GM12878 (cell line): Measurements from ENCODE around the gene SLC2A2. TPM values are rescaled to one million over a fixed set of nuclear protein-coding genes. Genes with fewer than 3 reads are reported as not detected.

Experiments
- ATAC-seq: fragments of 200-7000 bp; cut with Tn5 transposase; 3 replicates; pipeline ENCODE4 v1.9.1; 2020; ENCODE audit warnings: mild to moderate bottlenecking, moderate library complexity
- BruUV-seq: library from RNA; stranded (reverse); fragments of 400-500 nt; replicated peaks from 2 replicates; lab custom pipeline; 2021; lab: Mats Ljungman, UMichigan
- CTCF ChIA-PET: fragments of 300-600 bp; sonication (Branson Sonifier 250); formaldehyde crosslinking; extraction: SDS; loops from one replicate; lab custom pipeline; 2021; ENCODE audit warnings: inconsistent platforms; lab: Yijun Ruan, JAX
- POLR2A ChIA-PET: fragments of 350-600 bp; formaldehyde crosslinking; extraction: SDS; loops from one replicate; lab custom pipeline; 2021; ENCODE audit warnings: inconsistent platforms; lab: Charles Lee
- RAD21 ChIA-PET: fragments of 300-600 bp; sonication (Branson Sonifier 250); formaldehyde crosslinking; loops from one replicate; lab custom pipeline; 2023; ENCODE audit warnings: antibody characterized with exemption; ENCODE audit not compliant: unreplicated experiment; lab: Charles Lee
- SMC1A ChIA-PET: fragments of 300-600 bp; sonication (Branson Sonifier 250); formaldehyde crosslinking; loops from one replicate; lab custom pipeline; 2023; ENCODE audit not compliant: unreplicated experiment, uncharacterized antibody; lab: Charles Lee
- DNase-seq: peaks from one replicate; pipeline ENCODE4 v3.0.0-alpha.2; 2011; ENCODE audit warnings: low read depth, low spot score
- FAIRE-seq: peaks from 3 replicates; lab custom pipeline; 2011; peaks lifted over from hg19 to GRCh38; lab: Jason Lieb, UNC
- H2AFZ ChIP-seq: 2 replicates; pipeline ENCODE4 v1.6.0; 2011; ENCODE audit warnings: low read depth, low read length, control low read depth; ENCODE audit not compliant: control insufficient read depth
- H3K27ac ChIP-seq: 2 replicates; pipeline ENCODE4 v1.5.1; 2011; ENCODE audit warnings: control low read depth; ENCODE audit not compliant: control insufficient read depth, insufficient read depth
- H3K27me3 ChIP-seq, 2 experiments: replicated peaks in 1 of 2; 2 replicates each; pipeline versions ENCODE4 v1.6.0 to v1.6.1; 2011; ENCODE audit warnings: low read length in 1 of 2; ENCODE audit not compliant: control insufficient read depth in 2 of 2, insufficient read depth in 2 of 2
- H3K36me3 ChIP-seq, 2 experiments: 2 replicates each; pipeline ENCODE4 v1.5.1; 2011; ENCODE audit warnings: low read length in 1 of 2; ENCODE audit not compliant: control insufficient read depth in 2 of 2, insufficient read depth in 2 of 2
- H3K4me1 ChIP-seq: 2 replicates; pipeline ENCODE4 v1.6.1; 2011; ENCODE audit warnings: mild to moderate bottlenecking, low read length, moderate library complexity, mixed read lengths; ENCODE audit not compliant: control insufficient read depth, insufficient read depth
- H3K4me2 ChIP-seq: 2 replicates; pipeline ENCODE4 v1.6.0; 2011; ENCODE audit warnings: control low read depth; ENCODE audit not compliant: control insufficient read depth, insufficient read depth
- H3K4me3 ChIP-seq: fragments of 200-600 bp; sonication (generic); 2 replicates; pipeline ENCODE4 v1.5.1; 2016
- H3K79me2 ChIP-seq: 2 replicates; pipeline ENCODE4 v1.6.0; 2011; ENCODE audit warnings: low read length; ENCODE audit not compliant: control insufficient read depth, insufficient read depth
- H3K9ac ChIP-seq: 2 replicates; pipeline ENCODE4 v1.8.0; 2011; ENCODE audit warnings: low read length, control low read depth, mixed read lengths; ENCODE audit not compliant: control insufficient read depth, insufficient read depth
- H3K9me3 ChIP-seq: replicated peaks from 3 replicates; pipeline ENCODE4 v1.5.1; 2011; ENCODE audit warnings: mild to moderate bottlenecking, low read length; ENCODE audit not compliant: control insufficient read depth, insufficient read depth
- H4K20me1 ChIP-seq: 2 replicates; pipeline ENCODE4 v1.6.0; 2011; ENCODE audit not compliant: control insufficient read depth, insufficient read depth
- JUND ChIP-seq: IDR thresholded peaks from 2 replicates; pipeline ENCODE4 v1.6.1; 2012; ENCODE audit warnings: low read depth, mild to moderate bottlenecking, low read length, improper control_type of control experiment, moderate library complexity
- MEF2B ChIP-seq: fragments of 450-650 bp; IDR thresholded peaks from 2 replicates; pipeline ENCODE4 v1.6.1; 2018; ENCODE audit warnings: mild to moderate bottlenecking, moderate library complexity; ENCODE audit not compliant: partially characterized antibody, poor library complexity, severe bottlenecking
- PML ChIP-seq: IDR thresholded peaks from 2 replicates; pipeline ENCODE4 v1.6.1; 2012; ENCODE audit warnings: low read length, inconsistent platforms
- WGBS: methylation state at CpG from one replicate; pipeline ENCODE4 v1.1.6; 2016; ENCODE audit warnings: low lambda C conversion rate; ENCODE audit not compliant: insufficient replicate concordance, insufficient coverage; ENCODE audit errors: missing lambda C conversion rate; 5-methylcytosine and 5-hydroxymethylcytosine counted together
- in situ Hi-C: fragments of 300-500 bp; cut with MboI; formaldehyde crosslinking; loops from 9 replicates; pipeline ENCODE4 v1.14.3; 2018; ENCODE audit warnings: mixed read lengths
- intact Hi-C: fragments of 100-400 bp; cut with micrococcal nuclease; formaldehyde crosslinking; loops from one replicate; pipeline ENCODE4 v1.14.2; 2022; ENCODE audit not compliant: unreplicated experiment
- polyA plus RNA-seq, 11 experiments: library from polyadenylated mRNA; depleted of rRNA in 4 of 11; unstranded in 6 of 11; stranded (reverse) in 5 of 11; fragments of >200 nt; fragmentation: Nextera tagmentation in 4 of 11; fragmentation: Illumina TruSeq in 1 of 11; extraction: Ambion mirVana in 4 of 11; extraction: Trizol in 1 of 11; gene quantifications; 1 replicate in 1 of 11; 2 replicates in 10 of 11; pipeline versions ENCODE4 v1.2.1 to v1.2.3, GENCODE V29; 2011 to 2016; ENCODE audit warnings: inconsistent platforms in 2 of 11, missing spikeins in 2 of 11, low read depth in 1 of 11
- total RNA-seq, 4 experiments: library from RNA; depleted of rRNA in 3 of 4; stranded (reverse); fragments of >200 nt in 3 of 4; fragmentation: Illumina TruSeq in 1 of 4; extraction: Trizol in 1 of 4; gene quantifications; 2 replicates each; pipeline versions ENCODE4 v1.2.1 to v1.2.3, GENCODE V29; 2013 to 2021
- TF ChIP-seq, protein P1 (sequence below): IDR thresholded peaks from 2 replicates; pipeline ENCODE4 v1.6.1; 2011; ENCODE audit warnings: borderline replicate concordance, low read depth, mild to moderate bottlenecking, moderate library complexity, mixed read lengths, low read length; ENCODE audit not compliant: insufficient read depth; ENCODE audit errors: extremely low read length
- TF ChIP-seq, protein P2 (sequence below): fragments of 150-350 bp; IDR thresholded peaks from 2 replicates; pipeline ENCODE4 v1.6.1; 2016; ENCODE audit warnings: low read depth, low read length
- TF ChIP-seq, protein P3 (sequence below): fragments of 450-650 bp; IDR thresholded peaks from 2 replicates; pipeline ENCODE4 v1.6.1; 2016; ENCODE audit warnings: mild to moderate bottlenecking

Gene SLC2A2
- total and polyA plus RNA-seq, 10 of the 15 experiments (the other 5 are each of a cell fraction or from before 2014, with no cell fraction given), result 0.04 to 0.10 (median 0.04) TPM; not detected in 7

DNA sequence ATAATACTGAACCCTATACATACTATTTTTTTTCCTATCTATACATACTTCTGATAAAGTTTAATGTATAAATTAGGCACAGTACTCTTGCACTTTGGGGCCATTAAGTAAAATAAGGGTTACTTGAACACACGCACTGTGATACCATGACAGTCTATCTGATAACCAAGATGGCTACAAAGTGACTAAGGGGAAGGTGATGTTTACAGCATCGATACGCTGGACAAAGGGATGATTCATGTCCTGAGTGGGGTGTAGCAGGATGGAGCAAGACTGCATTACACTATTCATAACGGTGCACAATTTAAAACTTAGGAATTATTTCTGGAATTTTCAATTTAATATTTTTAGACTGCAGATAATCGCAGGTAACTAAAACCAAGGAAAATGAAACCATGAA lies 30.0 kb upstream of the SLC2A2 start (continued):
- TF ChIP-seq, protein P1, sequence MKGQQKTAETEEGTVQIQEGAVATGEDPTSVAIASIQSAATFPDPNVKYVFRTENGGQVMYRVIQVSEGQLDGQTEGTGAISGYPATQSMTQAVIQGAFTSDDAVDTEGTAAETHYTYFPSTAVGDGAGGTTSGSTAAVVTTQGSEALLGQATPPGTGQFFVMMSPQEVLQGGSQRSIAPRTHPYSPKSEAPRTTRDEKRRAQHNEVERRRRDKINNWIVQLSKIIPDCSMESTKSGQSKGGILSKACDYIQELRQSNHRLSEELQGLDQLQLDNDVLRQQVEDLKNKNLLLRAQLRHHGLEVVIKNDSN, result no peak
- TF ChIP-seq, protein P2, sequence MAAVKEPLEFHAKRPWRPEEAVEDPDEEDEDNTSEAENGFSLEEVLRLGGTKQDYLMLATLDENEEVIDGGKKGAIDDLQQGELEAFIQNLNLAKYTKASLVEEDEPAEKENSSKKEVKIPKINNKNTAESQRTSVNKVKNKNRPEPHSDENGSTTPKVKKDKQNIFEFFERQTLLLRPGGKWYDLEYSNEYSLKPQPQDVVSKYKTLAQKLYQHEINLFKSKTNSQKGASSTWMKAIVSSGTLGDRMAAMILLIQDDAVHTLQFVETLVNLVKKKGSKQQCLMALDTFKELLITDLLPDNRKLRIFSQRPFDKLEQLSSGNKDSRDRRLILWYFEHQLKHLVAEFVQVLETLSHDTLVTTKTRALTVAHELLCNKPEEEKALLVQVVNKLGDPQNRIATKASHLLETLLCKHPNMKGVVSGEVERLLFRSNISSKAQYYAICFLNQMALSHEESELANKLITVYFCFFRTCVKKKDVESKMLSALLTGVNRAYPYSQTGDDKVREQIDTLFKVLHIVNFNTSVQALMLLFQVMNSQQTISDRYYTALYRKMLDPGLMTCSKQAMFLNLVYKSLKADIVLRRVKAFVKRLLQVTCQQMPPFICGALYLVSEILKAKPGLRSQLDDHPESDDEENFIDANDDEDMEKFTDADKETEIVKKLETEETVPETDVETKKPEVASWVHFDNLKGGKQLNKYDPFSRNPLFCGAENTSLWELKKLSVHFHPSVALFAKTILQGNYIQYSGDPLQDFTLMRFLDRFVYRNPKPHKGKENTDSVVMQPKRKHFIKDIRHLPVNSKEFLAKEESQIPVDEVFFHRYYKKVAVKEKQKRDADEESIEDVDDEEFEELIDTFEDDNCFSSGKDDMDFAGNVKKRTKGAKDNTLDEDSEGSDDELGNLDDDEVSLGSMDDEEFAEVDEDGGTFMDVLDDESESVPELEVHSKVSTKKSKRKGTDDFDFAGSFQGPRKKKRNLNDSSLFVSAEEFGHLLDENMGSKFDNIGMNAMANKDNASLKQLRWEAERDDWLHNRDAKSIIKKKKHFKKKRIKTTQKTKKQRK, result no peak
- no peak for TF ChIP-seq JUND
- TF ChIP-seq MEF2B, result no peak

DNA sequence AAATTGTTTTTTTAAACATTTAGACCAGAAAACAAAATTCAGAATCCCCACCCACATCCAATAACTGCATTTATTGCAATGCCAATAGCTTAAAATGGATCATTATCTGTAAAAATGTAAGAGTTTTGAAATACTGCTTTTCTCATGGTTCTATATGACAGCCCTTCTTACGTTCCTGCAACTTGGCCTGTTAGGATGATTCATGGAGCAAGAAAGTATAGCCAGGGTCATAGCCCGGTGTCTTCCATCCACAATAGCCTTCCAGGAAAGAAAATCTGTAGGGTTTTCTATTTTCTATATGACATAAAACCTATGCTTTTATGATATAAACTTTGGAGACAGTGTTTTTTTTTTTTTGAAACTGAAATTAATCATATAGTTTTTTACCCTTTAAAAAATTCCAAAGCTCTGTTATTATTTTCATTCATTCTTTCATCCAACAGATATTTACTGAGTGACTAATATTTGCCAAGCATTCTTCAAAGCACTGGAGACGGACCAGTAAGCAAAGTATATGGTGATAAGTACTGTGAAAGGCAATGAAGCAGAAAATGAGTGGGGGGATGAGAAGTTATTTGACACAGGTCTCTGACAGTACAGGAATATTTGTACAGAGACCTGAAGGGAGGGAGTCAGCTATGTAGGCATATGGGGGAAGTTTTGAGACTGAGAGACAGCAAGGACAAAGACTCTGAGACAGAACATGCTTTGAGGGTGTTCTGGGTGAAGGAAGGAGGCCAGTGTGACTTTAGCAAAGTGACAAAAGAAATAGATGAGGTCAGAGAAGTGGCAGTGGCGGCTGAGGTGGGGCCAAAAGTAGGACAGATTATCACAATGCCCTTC lies 29.0 kb upstream of the SLC2A2 start:
- CTCF ChIA-PET, result interaction anchor here (1.4 to 3.5 kb wide), 2 partner anchors 94 to 510 kb away, joined by 3 to 14 read pairs; no protein-coding TSS in a partner anchor
- no peak overlapping the region for H3K27ac ChIP-seq
- TF ChIP-seq, protein P3, sequence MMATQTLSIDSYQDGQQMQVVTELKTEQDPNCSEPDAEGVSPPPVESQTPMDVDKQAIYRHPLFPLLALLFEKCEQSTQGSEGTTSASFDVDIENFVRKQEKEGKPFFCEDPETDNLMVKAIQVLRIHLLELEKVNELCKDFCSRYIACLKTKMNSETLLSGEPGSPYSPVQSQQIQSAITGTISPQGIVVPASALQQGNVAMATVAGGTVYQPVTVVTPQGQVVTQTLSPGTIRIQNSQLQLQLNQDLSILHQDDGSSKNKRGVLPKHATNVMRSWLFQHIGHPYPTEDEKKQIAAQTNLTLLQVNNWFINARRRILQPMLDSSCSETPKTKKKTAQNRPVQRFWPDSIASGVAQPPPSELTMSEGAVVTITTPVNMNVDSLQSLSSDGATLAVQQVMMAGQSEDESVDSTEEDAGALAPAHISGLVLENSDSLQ, result no peak
- peak; percentile 37; the same call in 1 of the 2 replicates for TF ChIP-seq PML
- TF ChIP-seq, all 136 proteins: peak for 1
- Histone ChIP-seq H4K20me1 (no peaks in the 10 kb centered on the region), H3K4me3 (no peak overlapping the region), H3K9ac (no peak overlapping the region), H3K4me1 (no peaks in the 10 kb centered on the region), H3K27me3 (no peaks in the 10 kb centered on the region), H2AFZ (no peak overlapping the region), H3K79me2 (no peaks in the 10 kb centered on the region), H3K9me3 (no peaks in the 10 kb centered on the region), H3K36me3 (no peaks in the 10 kb centered on the region), H3K4me2 (no peak overlapping the region)
- SMC1A ChIA-PET, result interaction anchor here (1.3 to 3.0 kb wide), 2 partner anchors 12 to 511 kb away, joined by 4 to 12 read pairs; no protein-coding TSS in a partner anchor
- RAD21 ChIA-PET, result interaction anchor here (1.4 to 2.7 kb wide), 2 partner anchors 94 to 510 kb away, joined by 3 to 16 read pairs; no protein-coding TSS in a partner anchor
- DNase-seq (no peak), FAIRE-seq (no peak), ATAC-seq (peak; percentile 9; the same call in 1 of the 3 replicates)
- no TSS peak for BruUV-seq
- intact Hi-C loops, result no loop called here
- 72% methylated on average over 4 of the region's 4 CpGs for WGBS
- in situ Hi-C loops, result no loop called here
- POLR2A ChIA-PET, result no interaction called here
